DMS53 (cell line): Measurements from ENCODE around the gene RNF123.

Experiments
- DNase-seq: peaks from one replicate; lab custom pipeline; 2025; lab: John Stamatoyannopoulos, UW

RNF123 gene

GRCh38 chr3:49703443-49703927 is 14.1 kb downstream of the RNF123 start:
- peak; percentile 63 for DNase-seq

DNA sequence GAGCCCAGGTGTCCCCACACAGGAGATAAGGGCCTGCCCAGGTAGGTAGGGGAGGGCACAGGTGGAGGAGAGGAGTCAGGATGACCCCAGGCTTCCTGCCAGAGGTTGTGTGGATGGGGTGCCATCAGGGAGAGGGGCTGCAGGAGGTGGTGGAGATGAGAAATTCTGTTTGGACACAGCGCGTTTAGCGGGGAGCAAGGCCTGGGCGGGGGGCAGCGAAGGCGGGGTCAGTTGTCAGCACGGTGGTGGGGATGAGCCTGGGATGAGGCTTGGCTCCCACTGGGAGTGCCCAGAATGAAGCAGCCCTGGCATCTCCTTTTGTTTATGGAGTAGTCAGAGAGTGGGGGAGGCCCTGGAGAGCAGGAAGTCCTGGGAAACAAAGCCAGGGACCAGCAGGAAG is 14.6 kb downstream of the RNF123 start:
- DNase-seq = no peak

DNA sequence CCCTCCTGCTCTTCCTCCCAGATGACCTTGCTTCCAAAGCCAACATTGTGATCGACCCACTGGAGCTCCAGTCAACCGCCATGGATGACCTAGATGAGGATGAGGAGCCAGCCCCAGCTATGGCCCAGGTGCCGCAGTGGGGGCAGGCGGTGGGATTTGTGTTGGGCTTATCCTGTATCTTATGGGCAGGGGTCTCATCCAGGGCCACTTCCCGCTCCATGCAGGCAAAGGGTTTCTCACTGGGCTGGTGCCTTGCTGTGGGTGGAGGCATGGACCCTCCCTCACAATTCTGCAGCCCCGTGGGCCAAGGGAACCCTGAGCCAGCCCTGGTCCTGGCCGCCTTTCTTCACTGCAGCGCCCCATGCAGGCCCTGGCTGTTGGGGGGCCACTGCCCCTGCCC is 15.3 kb downstream of the RNF123 start:
- DNase-seq = no peak

DNA sequence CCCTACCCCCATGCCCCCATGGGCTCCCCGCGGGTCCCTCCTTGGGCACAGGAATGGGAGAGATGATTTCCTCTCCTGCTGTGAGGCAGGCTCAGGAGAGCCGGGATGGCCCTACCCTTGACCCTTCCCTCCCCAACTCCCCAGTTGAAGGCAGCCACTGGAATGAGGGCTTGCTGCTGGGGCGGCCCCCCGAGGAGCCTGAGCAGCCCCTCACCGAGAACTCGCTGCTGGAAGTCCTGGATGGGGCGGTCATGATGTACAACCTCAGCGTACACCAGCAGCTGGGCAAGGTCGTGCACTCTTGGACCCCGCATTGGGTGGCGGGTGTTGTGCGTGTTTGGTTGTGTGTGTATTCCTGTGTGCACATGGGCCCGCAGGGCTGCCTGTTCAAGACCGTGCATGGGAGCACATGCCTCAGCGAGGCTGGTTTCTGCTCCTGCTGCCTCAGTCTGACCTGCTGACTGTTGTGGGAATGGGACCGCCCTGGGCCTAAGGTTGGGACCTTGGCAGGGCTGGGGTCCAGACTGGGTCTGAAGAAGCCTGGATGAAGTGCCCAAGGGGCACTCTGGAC is 16.1 kb downstream of the RNF123 start:
- DNase-seq = no peak

DNA sequence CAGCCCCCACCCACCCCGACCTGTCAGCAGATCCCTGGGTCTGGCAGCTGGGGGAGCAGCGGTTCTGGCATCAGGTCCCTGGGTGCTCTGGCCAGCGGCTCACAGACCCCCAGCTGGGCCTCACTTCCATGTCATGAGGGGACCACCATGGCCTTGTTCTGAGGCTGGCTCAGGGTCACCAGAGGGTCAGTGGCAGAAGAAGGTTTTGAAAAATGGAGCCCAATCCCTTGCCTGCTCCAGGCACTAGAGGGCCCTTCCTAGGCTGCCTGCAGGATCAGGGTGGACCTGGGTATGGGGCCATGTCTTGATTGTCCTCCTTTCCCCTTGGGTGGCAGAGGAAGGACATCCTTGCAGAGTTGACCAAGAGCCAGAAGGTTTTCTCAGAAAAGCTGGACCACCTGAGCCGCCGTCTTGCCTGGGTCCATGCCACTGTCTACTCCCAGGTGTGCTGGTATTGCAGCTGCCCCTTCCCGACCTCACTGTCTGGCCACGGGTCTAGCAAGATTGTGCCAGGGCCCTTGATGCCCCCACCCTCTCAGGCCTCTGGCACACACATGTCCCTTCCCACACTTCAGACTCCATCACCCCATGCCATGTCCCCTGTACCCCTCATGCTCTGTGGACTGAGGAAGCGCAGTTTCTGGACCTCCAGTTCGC is 17.2 kb downstream of the RNF123 start:
- no peak for DNase-seq

DNA sequence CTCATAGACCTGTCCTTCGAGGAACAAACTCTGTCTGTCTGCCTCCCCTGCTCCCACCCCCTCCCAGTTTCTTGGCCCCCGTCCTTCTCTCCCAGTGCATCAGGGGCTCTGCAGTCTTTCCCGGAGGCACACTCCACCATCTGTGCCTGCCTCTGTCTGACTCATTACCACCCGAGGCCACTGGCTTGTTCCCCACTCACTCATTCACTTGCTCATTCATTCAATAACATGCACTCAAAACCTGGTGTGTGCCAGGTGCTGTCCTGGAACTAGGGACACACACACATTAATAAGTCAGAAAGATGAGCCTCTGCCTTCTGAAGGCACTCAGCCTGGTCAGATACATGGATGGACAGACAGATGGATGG is 17.7 kb downstream of the RNF123 start:
- DNase-seq = no peak

- no peak for DNase-seq
These were observed 20.5 kb downstream of the RNF123 start for GRCh38 chr3:49709852-49710251.

- no peak for DNase-seq
These were observed 22.1 kb downstream of the RNF123 start for GRCh38 chr3:49711489-49711888.

GRCh38 chr3:49712166-49712565 is 22.8 kb downstream of the RNF123 start:
- DNase-seq = no peak

DNA sequence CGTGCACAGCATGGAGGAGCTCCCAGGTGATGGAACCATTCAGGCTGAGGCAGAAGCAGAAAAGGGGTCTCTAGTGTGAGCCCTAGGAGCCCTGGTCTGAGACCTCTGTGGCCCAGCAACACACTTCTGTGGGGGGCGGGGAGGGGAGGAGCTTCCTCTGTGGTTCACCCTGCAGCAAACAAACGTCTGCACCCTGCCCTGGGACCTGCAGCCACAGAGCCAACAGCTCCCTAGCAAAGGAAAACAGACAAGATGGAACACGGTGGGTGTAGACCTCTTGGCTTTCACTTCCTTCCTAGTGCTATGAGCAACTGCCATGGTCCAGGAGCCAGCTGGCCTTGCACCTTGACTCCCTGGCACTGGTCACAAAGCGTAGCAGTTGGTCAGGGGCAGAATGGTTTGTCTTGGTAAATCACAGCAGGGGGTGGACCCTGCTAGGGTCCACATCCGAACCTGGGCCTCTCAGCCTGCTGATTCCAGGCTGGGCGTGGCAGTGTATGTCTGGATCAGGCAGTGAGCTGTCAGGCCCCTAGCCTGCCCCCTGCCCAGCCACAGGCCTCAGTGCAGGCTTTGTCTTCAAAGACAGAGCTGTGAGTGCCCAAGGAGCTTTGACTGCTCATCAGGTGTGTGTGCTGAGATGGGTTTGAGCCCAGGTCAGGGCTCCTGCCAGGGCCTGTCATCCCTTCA is 23.4 kb downstream of the RNF123 start:
- no peak for DNase-seq

GRCh38 chr3:49713336-49714105 is 24.2 kb downstream of the RNF123 start:
- DNase-seq = no peak

- DNase-seq = no peak
These were observed 25.6 kb downstream of the RNF123 start for GRCh38 chr3:49714728-49715550.

DNA sequence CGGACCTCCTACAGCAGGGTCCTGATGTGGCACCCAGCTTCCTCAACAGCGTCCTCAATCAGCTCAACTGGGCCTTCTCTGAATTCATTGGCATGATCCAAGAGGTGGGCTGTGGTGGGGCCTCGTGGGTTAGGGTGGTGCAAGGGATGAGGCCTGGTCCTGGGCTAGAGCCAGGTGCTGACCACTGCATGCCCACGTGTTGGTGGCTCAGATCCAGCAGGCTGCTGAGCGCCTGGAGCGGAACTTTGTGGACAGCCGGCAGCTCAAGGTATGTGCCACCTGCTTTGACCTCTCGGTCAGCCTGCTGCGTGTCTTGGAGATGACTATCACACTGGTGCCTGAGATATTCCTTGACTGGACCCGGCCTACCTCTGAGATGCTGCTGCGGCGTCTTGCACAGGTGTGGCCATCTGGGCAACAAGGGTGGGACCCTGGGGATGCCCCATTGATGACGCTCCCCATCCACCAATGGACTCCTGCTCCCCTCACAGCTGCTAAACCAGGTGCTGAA is 26.3 kb downstream of the RNF123 start:
- DNase-seq = no peak

GRCh38 chr3:49716169-49716568 is 26.8 kb downstream of the RNF123 start:
- no peak for DNase-seq

- no peak for DNase-seq
These were observed 27.4 kb downstream of the RNF123 start for GRCh38 chr3:49716691-49717210.

DNA sequence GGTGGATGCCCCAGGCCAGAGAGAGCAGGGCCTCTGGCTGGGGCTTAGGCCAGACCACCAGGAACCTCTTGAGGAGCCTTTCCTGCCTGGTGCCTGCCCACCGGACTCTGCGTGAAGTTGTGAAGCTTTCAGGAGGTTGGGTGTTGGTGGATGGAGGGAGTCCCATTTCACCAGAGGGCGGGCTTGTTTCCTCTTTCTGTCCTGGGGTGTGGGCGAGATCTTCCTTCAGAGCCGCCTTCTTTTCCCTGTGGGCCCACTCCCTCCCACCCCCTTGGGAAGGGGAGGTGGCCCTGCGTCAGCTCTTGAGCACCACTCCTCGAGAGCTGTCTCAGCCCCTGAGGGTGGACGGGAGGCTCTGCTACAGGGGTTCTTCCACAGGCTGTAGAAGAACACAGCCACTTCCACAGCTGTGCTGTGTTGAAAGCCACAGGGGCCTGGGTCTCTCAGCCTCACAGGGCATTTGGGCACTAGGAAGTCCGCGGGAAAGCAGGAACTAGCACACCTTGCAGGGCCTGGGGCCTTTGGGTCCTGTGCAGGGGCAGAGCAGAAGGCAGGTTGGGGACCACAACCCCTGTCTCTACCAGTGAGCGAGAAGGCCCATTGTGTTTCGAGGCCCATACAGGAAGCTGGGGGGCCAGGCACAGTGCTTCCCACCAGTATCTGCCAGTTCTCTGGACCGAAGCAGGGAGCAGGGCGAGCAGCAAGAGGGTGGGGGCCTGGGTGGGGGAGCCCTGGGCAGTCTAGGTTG is 28.0 kb downstream of the RNF123 start:
- no peak for DNase-seq

- peak; percentile 65 for DNase-seq
These were observed 28.9 kb downstream of the RNF123 start for GRCh38 chr3:49717959-49718857.

GRCh38 chr3:49718858-49719213 is 29.5 kb downstream of the RNF123 start:
- peak; percentile 59 for DNase-seq

DNA sequence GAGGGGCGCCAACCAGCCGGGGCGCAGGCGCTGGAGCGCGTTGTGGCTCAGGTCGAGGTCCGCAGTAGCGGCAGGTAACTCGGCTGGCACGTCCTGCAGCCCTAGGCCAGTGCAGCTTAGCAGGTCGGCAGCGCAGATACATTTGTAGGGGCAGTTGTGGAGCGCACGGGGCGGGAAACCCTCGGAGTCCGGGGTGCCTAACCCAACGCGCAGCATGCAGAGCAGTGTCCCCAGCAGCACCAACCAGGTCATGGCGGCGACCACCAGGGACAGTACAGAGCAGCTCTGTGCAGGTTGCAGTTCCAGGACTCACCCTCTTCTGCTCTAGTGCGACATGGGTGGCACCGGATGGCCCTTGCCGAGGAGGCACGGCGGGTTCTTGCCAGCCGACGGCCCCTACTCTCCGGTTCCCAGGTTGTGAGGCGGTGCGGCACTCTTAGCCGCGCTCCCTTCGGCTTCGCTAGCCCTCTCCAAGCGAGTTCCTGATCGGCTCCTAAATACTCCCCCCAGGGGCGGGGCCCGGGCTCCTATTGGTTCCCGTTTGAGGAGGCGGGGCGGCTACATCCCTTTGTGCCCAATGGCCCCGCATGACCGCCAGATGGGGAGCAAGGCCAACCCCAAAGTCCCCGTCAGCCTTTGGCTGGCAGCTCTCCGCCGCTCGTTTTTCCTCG is 30.0 kb downstream of the RNF123 start, which contains the start of gene AMIGO3:
TSS of gene AMIGO3 (minus strand) at position 471 of the 671 bp plus-strand sequence. CDS start at position 252, 219 bp downstream.
- peak; percentile 90 for DNase-seq
